ENCODE results near the gene KAZN. TPM values are rescaled to one million over a fixed set of nuclear protein-coding genes. Genes with fewer than 3 reads are reported as not detected.

The KAZN gene
- polyA plus RNA-seq, 1 of the 3 experiments (the other 2 are of a cell fraction) = 6.8 TPM

- Histone ChIP-seq H3K36me3 (replicated peaks in 1 of 2; ENCODE audit: control insufficient read depth in 1 of 2, insufficient read depth in 2 of 2, low read length in 1 of 2) (no peaks in the 10 kb centered on the region), H3K4me1 (ENCODE audit: control insufficient read depth in 1 of 2, insufficient read depth in 2 of 2, low read depth in 1 of 2, low read length in 1 of 2) (peaks cover 0 to 2% of the 10 kb centered on the region in 2 experiments; a peak in 1 of 4 replicates), H3F3A (replicated peaks; ENCODE audit: insufficient read depth) (no peaks in the 10 kb centered on the region), H3K27me3 (ENCODE audit: insufficient read depth) (no peaks in the 10 kb centered on the region), H2AFZ (ENCODE audit: low read depth) (no peak overlapping the region), H3K4me3 (ENCODE audit: low read depth in 2 of 2, low read length in 1 of 2) (no peak overlapping the region), H3K9me2 (no peaks in the 10 kb centered on the region), H3K9me3 (no peaks in the 10 kb centered on the region), H3K9ac (no peak overlapping the region), H3K27ac (ENCODE audit: low read depth in 2 of 2, low read length in 1 of 2) (no peak overlapping the region), H3K4me2 (no peak overlapping the region), H4K20me1 (ENCODE audit: insufficient read depth) (no peaks in the 10 kb centered on the region), H3K79me2 (ENCODE audit: insufficient read depth) (no peaks in the 10 kb centered on the region)
- TF ChIP-seq IRF3 (IDR thresholded peaks at IDR 0.05; ENCODE audit: low read depth, low read length) (no peak), RFX5 (IDR thresholded peaks at IDR 0.05; ENCODE audit: low read length) (no peak), POLR2AphosphoS5 (IDR thresholded peaks at IDR 0.05; ENCODE audit: low read depth, low read length) (no peak), FOXM1 (IDR thresholded peaks at IDR 0.05; ENCODE audit: low read depth) (no peak), NRF1 (IDR thresholded peaks at IDR 0.05; ENCODE audit: low read depth, low read length) (no peak), EP300 (IDR thresholded peaks at IDR 0.05; ENCODE audit: borderline replicate concordance in 1 of 2, low read depth in 1 of 2, low read length in 1 of 2) (no peak)
- CTCF ChIA-PET = interaction anchor here (1.1 kb wide), 1 partner anchor 260 kb away, joined by 3 read pairs; no protein-coding TSS in a partner anchor
- DNase-seq = no peak
- POLR2A ChIA-PET = no interaction called here
- WGBS (ENCODE audit: low lambda C conversion rate) = 9% methylated on average over 1 of the region's 1 CpG
Observed at GRCh38 chr1:14786681-14787080, 188.2 kb downstream of the KAZN start.

GRCh38 chr1:14787604-14788003 is 189.1 kb downstream of the KAZN start:
- H3K79me2 ChIP-seq (ENCODE audit: insufficient read depth) = no peaks in the 10 kb centered on the region
- WGBS (ENCODE audit: low lambda C conversion rate) = 45% methylated on average over 9 of the region's 10 CpGs
- POLR2A ChIA-PET = no interaction called here
- H3K27ac ChIP-seq (ENCODE audit: low read depth in 2 of 2, low read length in 1 of 2) = no peak overlapping the region
- no peak overlapping the region for H3K4me3 ChIP-seq (ENCODE audit: low read depth in 2 of 2, low read length in 1 of 2)
- H3K9me2 ChIP-seq = no peaks in the 10 kb centered on the region
- H3K4me2 ChIP-seq = no peak overlapping the region
- no peaks in the 10 kb centered on the region for H4K20me1 ChIP-seq (ENCODE audit: insufficient read depth)
- H3K27me3 ChIP-seq (ENCODE audit: insufficient read depth) = no peaks in the 10 kb centered on the region
- DNase-seq = no peak
- peaks cover 0 to 2% of the 10 kb centered on the region in 2 experiments; a peak in 1 of 4 replicates for H3K4me1 ChIP-seq (ENCODE audit: control insufficient read depth in 1 of 2, insufficient read depth in 2 of 2, low read depth in 1 of 2, low read length in 1 of 2)
- TF ChIP-seq MEF2A (IDR thresholded peaks at IDR 0.05; ENCODE audit: borderline replicate concordance, low read depth) (no peak), CHD2 (IDR thresholded peaks at IDR 0.05; ENCODE audit: low read length, partially characterized antibody) (no peak), ELF1 (IDR thresholded peaks at IDR 0.05) (no peak), TEAD4 (IDR thresholded peaks at IDR 0.05; ENCODE audit: borderline replicate concordance, insufficient read depth) (no peak), TCF12 (IDR thresholded peaks at IDR 0.05) (no peak), FOSL2 (IDR thresholded peaks at IDR 0.05; ENCODE audit: borderline replicate concordance, low read depth) (no peak), REST (IDR thresholded peaks at IDR 0.05; ENCODE audit: low read depth, low read length) (no peak), RFX5 (IDR thresholded peaks at IDR 0.05; ENCODE audit: low read length) (no peak), RCOR1 (IDR thresholded peaks at IDR 0.05; ENCODE audit: low read length) (no peak), YY1 (IDR thresholded peaks at IDR 0.05; ENCODE audit: low read depth) (no peak)
- H3F3A ChIP-seq (replicated peaks; ENCODE audit: insufficient read depth) = no peaks in the 10 kb centered on the region
- no peak overlapping the region for H2AFZ ChIP-seq (ENCODE audit: low read depth)
- H3K9ac ChIP-seq = no peak overlapping the region
- no peaks in the 10 kb centered on the region for H3K9me3 ChIP-seq
- CTCF ChIA-PET = interaction anchor here (1.1 to 1.2 kb wide), 2 partner anchors 8 to 9 kb away, joined by 3 read pairs; no protein-coding TSS in a partner anchor
- H3K36me3 ChIP-seq (replicated peaks in 1 of 2; ENCODE audit: control insufficient read depth in 1 of 2, insufficient read depth in 2 of 2, low read length in 1 of 2) = no peaks in the 10 kb centered on the region
